Ovary (tissue), 3 donors: ENCODE measurements around the gene DPF3.

Experiments used
- CTCF ChIP-seq, 3 donors: fragments of 450-650 bp in 2 of 3; fragments of 200-600 bp in 1 of 3; IDR thresholded peaks; one replicate each; pipeline versions ENCODE4 v1.5.1 to v1.8.0; 2016 to 2022; ENCODE audit warnings: antibody characterized with exemption in 3 of 3, mild to moderate bottlenecking in 1 of 3
- POLR2A ChIP-seq: fragments of 450-650 bp; IDR thresholded peaks from one replicate; pipeline ENCODE4 v1.6.1; 2017; ENCODE audit warnings: antibody characterized with exemption, mild to moderate bottlenecking, moderate library complexity
- donor health status: DM: no; HTN: no; CAD: no.

DNA sequence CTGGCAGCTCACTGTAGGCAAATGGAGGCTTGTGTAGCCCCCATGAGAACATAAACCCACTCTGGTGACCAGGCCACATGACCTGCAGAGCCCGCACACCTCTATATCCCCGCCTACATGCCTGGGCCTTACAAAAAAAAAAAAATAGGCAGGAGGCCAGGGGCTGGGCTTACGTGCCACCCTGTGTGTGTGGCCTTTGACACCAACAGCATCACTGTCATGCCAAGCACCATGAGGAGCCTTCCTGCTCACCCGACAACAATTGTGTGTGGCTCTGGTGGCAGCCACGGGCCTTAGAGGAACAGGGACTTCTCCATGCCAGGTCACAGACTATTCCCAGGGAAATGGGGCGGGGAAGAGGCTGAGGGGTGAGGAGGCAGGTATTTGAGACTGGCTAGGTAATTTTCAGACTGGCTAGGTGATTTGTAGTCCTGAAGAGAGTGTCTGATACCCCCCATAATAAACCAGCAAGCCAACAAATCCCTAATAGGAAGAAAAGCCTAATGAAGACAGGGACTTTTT lies 140.0 kb downstream of the DPF3 start:
- TF ChIP-seq CTCF (IDR thresholded peaks at IDR 0.05) (no peak), POLR2A (no peak)
